ENCODE data around the gene GRIK1. TPM values are rescaled to one million over a fixed set of nuclear protein-coding genes. Genes with fewer than 3 reads are reported as not detected.

Gene GRIK1
- total and polyA plus RNA-seq, 12 donors: not detected

- Histone ChIP-seq H3K4me3 (no peak overlapping the region), H3K36me3 (no peaks in the 10 kb centered on the region), H3K27me3 (no peaks in the 10 kb centered on the region), H3K4me1 (no peaks in the 10 kb centered on the region), H3K27ac (no peak overlapping the region), H3K9me3 (no peaks in the 10 kb centered on the region)
- no peak for ATAC-seq
- TF ChIP-seq CTCF (IDR thresholded peaks at IDR 0.05): no peak
- no peak for DNase-seq
- WGBS, 2 donors: 54 to 59% methylated on average over 2 of the region's 2 CpGs
- intact Hi-C loops (cut with DNase I): no loop called here
Measured at GRCh38 chr21:29762570-29763082, 177.2 kb downstream of the GRIK1 start.

GRCh38 chr21:29753216-29753615 lies 186.6 kb downstream of the GRIK1 start:
- Histone ChIP-seq H3K4me1 (no peaks in the 10 kb centered on the region), H3K36me3 (no peaks in the 10 kb centered on the region), H3K27ac (no peak overlapping the region), H3K27me3 (no peaks in the 10 kb centered on the region), H3K4me3 (no peak overlapping the region), H3K9me3 (peaks cover 0 to 3% (median 0%) of the 10 kb centered on the region in 11 donors)
- intact Hi-C loops (cut with DNase I): no loop called here
- TF ChIP-seq CTCF (IDR thresholded peaks at IDR 0.05): no peak
- ATAC-seq (no peak), DNase-seq (no peak)
- 66 to 73% methylated on average over 3 of the region's 3 CpGs for WGBS, 2 donors

GRCh38 chr21:29751473-29752185 lies 188.2 kb downstream of the GRIK1 start:
- H3K27ac ChIP-seq: no peak overlapping the region
- no peak overlapping the region for H3K4me3 ChIP-seq
- WGBS, 2 donors: 88 to 89% methylated on average over 7 of the region's 7 CpGs
- no peaks in the 10 kb centered on the region for H3K27me3 ChIP-seq
- intact Hi-C loops (cut with DNase I): no loop called here
- H3K36me3 ChIP-seq: no peaks in the 10 kb centered on the region
- no peak for TF ChIP-seq CTCF (IDR thresholded peaks at IDR 0.05)
- H3K4me1 ChIP-seq: no peaks in the 10 kb centered on the region
- ATAC-seq: no peak
- DNase-seq: no peak
- peaks cover 0 to 3% (median 0%) of the 10 kb centered on the region in 11 donors for H3K9me3 ChIP-seq

- no peaks in the 10 kb centered on the region for H3K27me3 ChIP-seq
- no peak overlapping the region for H3K27ac ChIP-seq
- H3K4me1 ChIP-seq: no peaks in the 10 kb centered on the region
- H3K9me3 ChIP-seq: peaks cover 0 to 3% (median 0%) of the 10 kb centered on the region in 11 donors
- TF ChIP-seq CTCF (IDR thresholded peaks at IDR 0.05): no peak
- ATAC-seq (no peak), DNase-seq (no peak)
- no peak overlapping the region for H3K4me3 ChIP-seq
- intact Hi-C loops (cut with DNase I): no loop called here
- no peaks in the 10 kb centered on the region for H3K36me3 ChIP-seq
- 81 to 87% methylated on average over 1 of the region's 1 CpG for WGBS, 2 donors
Measured at GRCh38 chr21:29749957-29750356, 189.8 kb downstream of the GRIK1 start.

Data from heart right ventricle (tissue), 16 donors.